ENCODE data around the gene CTNNA1.

- TF ChIP-seq CTCF (IDR thresholded peaks at IDR 0.05) (no peak), POLR2A (IDR thresholded peaks at IDR 0.05) (no peak)
These were observed 44.0 kb upstream of the CTNNA1 start for GRCh38 chr5:138709202-138709601.
